ENCODE results near the gene RPS6KA5.

The RPS6KA5 gene

DNA sequence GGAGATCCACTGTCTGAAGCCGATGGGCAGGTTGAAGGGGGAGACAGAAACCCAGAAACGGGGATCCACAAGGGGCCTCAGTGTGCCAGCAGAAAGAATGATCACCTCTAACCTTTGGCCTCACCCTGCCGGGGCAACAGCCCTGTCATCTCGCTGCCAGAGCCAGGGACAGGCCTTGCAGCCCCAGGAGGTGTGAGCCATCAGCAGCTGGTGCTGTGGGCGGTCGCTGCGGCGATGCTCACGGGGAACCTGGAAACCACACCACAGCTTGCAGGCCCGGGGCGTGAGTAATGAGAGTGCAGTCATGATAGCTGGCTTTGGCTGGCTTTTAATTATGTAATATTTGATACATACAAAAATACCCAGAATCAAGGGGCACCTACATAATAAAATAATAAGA is 239.5 kb downstream of the RPS6KA5 start:
- FAIRE-seq, result no peak

DNA sequence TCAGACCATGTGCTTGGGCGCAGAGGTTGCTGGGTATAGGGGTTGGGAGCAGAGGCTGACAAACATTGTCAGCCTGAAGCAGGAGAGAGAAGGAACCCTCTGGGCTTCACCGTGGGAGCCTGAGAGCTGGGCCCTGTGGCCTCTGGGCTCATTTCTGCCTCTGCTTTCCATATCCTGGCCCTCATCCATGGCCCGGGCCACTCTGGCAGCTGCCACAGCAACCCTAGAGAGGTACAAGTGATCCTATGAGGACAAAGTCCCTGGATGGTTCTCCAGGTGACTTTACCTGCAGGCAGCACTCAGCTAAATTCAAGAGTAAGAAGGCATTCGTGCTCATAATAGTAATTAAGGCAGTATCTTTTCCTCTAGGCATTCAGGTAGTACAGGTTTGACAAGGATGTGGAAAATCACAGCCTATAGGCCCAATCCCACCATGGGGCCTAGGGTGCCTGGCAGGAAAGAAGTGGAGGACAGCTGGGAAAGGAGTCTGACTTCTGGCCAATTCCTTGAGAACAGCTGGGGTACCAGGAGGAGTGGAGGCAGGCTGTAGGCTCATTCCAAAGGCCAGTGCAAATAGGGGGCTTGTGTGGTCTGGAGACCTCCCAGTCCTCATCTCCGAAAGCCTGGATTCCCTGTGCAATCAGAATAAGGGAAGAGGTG is 240.6 kb downstream of the RPS6KA5 start:
- FAIRE-seq, result no peak

DNA sequence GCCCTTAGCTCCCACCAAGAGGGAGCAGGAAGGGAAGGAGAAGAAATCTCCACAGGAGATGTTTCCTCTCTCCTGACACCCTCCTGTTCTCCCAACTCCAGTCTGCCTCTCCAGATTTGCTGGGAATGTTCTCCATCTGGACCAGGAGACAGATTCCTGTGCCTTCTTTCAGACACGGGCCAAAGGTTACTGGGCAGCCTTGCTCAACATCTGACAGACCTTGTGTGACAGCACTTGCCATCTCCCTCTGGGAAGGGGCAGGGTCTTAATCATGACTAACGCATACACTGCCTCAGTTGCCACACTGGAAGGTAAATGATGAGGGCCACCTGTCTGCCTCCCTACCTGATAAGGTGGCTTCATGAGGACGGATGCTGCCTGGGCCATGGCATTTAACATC is 241.7 kb downstream of the RPS6KA5 start:
- no peak for FAIRE-seq

DNA sequence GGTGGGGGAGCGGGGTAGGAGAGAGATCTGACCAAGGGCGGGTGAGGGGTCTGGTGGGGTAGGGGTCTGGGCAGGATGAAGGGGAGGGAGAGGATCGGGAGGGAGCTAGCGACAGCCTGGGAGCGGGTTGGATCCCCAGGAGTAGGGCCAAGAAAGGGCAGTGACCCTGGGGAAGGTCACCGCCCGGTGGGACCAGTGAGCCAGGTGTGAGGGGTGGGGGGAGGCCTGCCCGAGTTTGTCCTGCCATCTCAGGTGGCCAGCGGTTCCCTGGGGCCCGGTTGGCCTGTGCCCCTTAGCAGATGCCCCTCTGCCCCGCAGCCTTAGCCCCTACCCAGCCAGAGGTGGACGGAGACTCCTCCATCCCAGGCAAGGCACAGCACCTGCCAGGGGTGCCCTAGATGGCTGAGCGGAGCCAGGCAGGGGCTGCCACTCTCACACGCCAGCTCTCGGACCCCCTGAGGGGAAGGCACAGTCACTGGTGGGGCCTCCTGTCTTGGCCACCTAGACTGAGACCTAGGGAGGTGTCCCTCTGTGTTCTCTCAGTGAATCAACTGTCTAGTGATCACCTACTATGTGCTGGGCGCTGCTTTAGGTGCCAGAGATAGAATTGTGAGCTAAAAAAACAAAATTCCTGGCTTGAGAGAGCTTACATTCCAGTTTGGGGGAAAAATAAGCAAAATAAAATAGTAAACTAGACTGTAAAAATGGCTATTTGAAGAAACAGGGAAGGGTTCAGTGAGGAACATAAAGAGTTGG is 243.6 kb downstream of the RPS6KA5 start:
- no peak for FAIRE-seq

DNA sequence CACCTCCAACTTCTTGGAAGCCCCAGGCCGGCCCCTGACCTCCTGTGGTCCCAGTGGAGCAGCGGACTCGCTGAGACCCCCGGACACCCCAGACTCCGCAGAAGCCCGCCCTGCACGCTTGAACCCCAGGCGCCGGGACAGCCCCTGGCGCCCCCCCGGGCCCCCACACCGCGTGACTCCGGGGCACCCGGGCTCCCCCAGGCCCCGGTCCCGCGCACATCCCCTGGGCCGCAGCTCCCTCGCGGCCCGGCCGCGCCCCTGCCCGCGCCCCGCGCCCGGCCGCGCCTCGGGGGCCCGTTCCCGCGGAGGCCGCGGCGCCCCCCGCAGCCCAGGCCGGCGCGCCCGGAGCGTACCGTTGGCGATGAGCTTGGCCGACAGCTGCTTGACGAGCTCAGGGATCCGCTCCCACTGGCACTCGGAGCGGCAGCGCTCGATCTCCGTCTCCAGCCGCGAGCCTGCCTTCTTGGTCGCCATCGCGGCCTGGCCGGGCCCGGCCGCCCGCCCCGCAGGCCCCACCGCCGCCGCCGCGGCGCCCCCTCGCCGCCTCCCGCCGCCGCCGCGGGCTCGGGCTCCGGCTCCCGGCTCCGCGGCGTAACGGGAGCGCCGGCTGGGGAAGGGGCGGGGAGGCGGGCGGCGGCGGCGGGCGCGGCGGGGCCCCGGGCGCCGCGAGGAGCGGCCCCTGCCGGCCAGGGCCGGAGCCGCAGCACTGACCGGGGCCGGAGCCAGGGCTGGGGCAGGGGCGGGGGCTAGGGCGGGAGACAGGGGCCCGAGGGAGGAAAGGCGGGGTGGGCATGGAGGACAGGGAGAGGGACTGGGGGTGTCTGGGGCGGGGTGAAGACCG is 244.4 kb downstream of the RPS6KA5 start, which contains the start of gene TTC7B:
TTC7B (minus strand) TSS at position 609 of the 841 bp plus-strand sequence; CDS start at position 474, 135 bp downstream.
- FAIRE-seq, result no peak

DNA sequence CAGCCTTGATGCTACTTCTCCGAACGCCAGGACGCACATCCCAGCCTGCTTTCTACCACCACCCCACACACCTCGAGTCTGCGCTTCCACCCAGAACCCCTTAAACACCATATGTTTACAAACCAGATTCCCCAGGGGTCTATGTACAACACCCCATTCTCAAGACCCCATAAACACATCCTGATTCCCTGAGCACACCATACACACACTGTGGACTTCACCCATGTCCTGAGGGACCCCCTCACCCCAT is 244.9 kb downstream of the RPS6KA5 start:
- no peak for FAIRE-seq

DNA sequence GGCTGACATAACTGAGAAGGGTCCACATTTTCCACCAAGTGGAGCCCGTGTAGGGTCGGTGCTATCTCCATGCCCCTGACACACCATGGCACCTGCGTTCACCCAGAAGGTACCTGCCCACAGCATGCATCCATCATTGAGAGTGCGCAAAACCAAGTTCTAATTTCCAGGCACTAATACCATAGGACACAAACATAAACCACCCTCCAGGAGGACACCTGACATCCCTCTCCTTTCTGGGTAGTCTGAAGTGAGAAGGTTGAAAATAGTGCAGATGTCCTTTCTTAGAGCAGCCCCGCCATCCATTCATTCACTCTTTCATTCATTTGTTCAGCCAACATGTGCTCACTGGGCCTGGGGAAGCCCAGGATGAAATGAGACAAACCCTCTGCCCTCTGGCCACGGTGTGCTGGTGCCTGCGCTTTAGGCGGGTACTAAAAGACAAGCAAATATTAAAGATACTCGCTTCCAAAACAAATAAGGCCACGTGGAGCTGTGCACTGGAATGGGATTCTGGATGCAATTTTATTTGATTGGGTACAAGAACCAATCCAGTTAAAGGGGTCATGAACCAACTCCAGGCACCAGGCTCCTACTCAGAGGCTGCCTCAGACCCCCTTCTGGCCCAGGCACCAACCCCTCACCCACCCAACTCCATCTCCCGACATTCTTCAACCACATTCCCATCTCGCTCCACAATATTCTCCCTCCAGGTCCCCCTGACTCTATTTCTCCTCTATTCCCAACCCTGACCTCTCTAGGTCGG is 245.5 kb downstream of the RPS6KA5 start:
- FAIRE-seq, result no peak

DNA sequence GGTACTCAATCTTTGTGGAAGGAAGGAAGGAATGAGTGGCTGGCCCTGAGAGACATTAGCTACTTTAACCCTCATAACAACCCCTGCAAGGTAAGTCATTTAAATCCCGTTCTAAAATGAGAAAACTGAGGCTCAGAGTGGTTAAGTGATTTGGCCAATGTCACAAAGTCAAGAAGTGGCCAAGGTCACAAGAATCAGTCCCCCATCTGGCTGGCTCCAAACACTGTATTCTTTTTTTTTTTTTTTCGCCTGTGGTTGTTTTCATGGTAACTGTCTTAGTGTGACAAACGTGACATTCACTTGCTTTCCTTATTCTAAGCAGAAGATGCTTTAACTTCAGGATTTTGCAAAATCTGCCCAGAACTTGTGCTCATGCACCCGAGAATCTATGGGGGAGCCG is 247.0 kb downstream of the RPS6KA5 start:
- no peak for FAIRE-seq

DNA sequence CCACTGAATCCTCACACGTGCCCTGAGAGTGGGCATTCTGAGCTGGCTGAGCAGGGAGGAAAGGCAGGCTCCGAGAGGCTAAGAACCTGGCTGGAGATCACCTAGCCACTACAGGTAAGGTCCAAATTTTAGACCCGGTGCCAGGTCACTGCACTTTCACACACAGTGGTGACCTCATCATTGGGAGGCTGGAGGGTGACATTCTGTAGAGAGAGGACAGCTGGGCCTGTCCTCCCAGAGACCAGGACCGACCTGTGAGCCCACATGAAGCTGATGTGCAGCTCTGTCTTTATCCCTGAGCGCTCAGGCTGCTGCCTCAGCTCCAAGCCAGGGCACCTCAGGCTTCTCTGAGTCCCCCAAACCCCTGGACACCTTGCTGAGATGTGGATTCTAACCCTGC is 248.3 kb downstream of the RPS6KA5 start:
- FAIRE-seq, result no peak

DNA sequence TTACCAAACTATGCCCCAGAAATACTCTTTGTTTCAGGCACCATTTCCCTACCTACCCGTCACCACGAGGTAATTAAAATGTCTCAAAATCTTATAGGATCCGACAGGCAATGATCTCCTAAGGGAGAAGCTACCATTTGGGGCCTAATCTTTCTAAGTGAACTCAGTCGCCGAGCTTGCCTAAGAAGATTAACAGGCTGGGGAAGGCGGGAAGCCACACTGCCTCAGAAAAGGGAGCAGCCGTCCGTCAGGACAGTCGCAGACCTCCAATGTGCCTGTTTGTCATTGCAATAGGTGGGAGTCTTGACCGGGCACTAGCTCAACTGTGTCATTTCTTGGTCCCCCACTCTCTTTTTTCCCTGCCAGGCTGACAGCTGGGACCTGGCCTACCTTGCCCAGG is 248.8 kb downstream of the RPS6KA5 start:
- FAIRE-seq, result no peak

DNA sequence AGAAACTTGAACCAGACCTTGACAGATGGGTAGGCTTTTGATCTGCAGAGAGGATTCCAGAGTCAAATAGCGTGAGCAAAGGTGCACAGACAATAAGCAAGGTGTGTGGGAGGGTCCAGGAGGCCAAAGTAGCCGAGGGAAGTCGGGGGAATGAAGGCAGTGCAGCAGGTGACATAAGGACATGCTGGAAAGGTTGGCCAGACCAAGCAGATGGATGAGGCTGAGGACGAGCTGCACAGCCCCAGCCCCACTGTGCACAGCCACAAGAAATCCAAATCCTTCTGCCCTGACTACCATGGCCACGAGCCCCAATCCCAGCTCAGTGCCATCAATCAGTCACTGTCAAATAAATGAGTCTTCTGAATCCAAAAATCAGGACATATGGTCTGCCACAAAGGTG is 249.6 kb downstream of the RPS6KA5 start:
- FAIRE-seq, result no peak

DNA sequence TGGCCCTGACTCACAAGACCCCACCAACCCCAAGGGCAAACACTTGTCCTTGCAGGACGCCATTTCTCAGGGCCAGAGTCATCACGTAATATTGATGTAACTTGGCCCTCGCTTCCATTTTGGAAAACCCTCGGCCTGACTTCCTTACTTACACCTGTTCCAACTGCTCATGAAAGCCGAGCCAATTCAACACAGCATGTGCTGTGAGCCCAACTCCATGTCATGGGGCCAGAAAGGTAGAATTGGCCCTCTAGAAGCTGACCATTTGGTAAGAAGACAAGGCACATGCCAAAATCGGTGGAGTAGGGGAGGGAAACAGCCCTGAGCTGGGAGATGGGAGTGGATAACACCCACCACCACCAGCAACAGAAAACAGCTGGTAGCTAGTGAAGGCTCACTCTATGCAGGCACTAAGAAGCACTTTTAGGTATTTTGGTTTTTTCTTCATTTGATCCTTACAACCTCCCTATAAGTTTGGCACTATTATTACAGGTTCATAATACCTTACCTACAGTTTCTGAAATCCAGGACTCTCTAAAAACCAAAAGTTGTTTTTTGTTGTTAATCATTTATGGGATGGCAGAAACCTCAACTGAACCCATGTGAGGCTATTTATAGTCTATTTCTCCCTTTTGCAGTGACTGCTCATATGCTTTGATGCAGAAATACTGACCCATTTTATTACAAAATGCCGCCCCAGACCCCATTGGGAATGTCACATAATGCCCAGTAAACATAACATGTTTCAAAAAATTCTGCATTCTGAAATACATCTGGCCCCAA is 250.7 kb downstream of the RPS6KA5 start:
- FAIRE-seq, result no peak

DNA sequence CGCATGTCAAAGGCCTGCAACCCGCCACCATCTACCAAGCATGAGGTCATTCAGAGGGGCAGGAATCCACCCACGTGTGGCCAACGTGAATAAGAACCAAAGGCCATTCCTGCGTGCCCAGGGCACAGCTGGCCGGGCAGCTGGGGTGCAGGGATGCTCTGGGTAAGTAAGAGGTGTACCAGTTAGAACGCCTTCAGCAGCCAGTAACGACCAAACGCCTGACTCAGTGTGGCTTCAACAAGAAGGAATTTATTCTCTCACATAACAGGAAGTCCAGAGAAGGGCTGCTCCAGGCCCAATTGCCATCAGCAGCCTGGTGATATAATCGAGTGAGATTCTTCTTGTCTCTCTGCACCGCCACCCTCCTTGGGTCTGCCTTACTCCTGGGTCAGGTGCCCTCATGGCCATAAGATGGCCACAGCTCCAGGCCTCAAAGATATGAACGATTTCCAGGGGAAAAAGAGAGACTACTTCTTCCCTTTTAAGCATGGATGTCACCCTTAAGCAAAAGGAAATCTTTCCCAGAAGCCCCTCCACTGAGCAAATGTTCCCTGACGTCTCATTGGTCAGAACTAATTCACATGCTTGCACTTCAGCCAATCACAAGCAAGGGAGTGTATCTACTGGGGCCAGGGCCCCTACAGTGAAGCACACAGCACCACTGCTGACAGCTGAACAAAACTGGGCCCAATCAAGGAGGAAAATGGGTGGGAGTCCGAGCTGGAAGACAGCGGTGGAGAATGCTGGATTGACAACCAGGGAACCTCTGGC is 251.5 kb downstream of the RPS6KA5 start:
- FAIRE-seq, result no peak

DNA sequence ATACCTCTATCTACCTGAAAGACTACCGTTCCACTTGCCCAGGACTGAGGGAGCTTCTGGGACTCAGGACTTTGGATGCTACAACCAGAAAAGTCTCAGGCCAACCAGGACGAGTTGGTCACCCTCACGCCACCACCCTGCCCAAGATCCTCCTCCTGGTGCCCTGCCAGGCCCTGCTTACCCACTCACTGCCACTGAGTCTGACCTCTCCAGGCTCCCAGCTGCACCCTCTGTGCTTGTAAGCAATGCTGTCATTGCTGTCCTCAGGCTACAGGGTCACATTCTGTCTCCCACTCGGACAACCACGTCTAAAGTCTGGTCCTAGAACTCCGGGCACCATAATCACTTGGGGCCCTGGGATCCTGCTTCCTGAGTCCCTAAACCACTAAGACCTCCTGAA is 253.4 kb downstream of the RPS6KA5 start:
- no peak for FAIRE-seq

DNA sequence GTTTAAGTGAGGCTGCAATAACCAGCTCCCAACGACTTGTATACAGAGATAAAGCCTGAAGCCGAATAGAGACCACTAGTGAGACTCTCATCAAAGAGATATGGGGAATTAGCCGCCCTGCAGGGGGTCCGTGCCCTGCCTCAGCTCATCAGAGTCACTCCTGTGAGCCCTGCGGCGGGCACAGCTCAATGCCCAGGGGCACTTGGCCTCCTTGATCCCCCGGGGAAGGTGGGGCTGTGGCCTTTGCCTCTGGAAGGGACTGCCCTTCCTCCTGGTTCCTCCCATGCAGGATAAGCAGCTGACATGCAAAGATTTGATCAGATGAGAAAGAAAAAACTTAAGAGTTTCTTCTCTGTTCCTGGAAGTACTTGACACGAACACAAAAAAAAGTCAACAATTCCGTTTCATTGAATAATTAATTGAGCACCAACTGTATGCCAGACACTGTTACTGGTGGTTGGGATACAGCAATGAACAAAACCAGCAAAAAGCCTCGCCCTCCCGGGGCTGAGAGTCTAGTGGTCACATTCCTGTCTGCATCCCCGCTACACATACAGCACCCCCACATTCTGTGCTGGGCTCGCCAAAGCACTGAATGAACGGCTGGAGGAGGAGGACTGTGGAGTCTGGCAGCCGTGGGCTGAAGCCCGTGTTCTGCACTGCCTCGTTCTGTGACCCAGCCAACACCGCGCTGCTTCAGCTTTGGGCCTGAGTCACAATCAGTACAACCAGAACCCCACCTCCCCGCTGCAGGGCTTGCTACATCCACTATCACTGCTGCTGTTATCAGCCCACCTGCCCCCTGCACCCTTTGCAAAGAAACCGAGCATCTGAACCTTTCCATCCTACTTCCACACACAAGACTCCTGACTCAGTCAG is 254.5 kb downstream of the RPS6KA5 start:
- FAIRE-seq, result no peak

DNA sequence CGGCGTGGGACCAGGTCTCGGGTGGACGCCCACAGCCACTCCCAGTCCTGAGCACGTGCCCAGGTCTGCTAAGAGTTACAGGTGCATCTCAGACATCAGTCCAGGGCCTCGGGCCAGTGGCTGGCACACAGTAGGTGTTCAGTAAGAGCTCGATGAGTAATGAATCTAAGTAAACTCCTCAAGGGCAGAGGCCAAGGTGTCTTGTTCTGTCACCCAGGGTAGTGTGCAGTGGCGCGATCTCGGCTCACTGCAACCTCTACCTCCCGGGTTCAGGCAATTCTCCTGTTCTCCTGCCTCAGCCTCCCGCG is 255.4 kb downstream of the RPS6KA5 start:
- FAIRE-seq, result no peak

DNA sequence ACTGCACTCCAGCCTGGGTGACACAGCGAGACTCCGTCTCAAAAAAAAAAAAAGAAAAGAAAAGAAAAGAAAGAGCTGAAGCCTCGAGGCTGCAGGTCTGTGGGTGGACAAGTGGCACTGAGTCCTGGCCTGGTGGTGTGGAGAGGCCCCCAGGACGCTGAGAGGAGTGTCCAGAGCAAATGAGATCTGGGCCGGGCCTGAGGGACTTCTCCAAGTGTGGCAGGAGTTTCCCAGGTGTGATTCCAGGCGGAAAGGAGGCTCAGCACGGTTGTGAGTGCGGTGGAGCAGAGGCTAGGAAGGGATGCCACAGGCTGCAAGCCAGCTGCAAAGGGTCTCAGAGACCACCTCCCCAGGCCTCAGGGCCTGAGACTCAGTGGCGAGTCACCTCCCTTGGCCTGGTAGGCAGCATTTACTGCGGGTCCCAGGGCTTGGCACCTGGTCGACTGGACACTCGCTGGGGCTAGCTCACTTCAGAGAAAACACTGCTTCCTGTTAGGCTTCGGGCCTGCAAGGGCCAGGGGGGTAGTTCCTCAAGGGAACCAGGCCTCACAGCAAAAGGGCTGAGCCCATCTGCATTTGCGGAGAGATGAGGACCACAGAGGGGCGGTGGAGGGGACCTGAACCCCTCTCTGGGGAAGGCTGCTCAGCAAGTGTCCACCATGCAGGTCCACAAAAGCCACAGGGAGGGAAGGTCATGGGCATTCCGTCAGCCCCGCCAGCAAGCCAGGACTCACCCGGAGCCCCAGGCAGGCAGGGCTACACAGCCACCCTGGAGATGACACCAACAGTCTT is 256.0 kb downstream of the RPS6KA5 start:
- no peak for FAIRE-seq

DNA sequence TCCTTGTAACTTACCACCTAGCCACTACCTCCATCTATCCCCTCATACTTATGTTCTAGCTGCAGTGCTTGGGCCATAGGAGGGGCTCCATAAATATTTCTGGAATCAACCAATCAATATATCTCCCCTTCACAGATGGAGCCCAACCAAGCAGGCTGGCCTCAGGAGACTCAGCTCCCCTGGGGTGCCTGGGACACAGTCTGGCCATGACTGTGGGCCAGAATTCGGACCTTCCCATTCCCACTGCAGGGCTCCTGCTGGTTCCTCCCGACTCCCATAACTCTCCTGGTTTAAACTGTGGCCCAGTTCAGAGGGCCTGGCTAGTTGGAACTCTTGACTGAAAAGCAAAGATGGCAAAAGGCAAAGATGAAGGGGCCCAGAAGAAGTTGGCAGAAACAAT is 257.2 kb downstream of the RPS6KA5 start:
- no peak for FAIRE-seq

DNA sequence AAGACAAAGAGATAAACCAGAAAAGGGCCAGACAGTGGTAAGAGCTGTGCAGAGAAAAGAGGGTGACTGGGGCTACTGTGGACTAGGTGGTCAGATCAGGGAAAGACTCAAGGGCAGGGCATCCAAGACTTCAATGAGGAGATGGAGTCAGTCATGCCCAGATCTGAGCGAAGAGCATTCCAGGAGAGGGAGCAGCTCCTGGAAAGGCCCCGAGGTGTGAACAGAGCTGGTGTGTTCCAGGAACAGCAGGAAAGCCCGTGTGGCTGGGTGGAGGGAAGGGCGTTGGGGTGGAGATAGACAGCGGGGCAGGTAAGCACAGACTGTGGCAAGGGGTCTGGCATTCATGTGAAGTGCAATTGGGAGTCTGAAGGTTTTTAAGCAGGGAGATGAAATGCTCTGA is 261.0 kb downstream of the RPS6KA5 start:
- FAIRE-seq, result no peak

DNA sequence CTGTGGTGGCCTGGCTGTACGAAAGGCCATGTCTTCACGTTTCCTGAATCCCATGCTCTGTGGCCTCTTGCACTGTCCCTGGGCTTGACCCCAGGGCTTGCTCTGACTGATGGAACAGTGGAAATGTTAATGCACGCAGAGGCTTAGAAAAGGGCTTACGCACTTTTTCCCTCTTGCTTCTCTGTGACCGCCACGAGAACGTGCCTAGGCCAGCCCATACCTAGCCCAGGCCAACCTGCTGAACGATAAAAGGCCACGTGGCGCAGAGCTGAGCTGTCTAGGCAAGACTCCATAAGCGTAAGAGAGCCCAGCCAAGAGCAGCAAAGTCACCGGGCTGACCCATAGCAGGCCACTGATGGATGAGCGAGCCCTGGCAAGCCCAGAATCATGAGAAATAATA is 262.5 kb downstream of the RPS6KA5 start:
- no peak for FAIRE-seq
